A673 (cell line): ENCODE data around the gene CRADD. TPM values are rescaled to one million over a fixed set of nuclear protein-coding genes. Genes with fewer than 3 reads are reported as not detected.

ENCODE experiments used
- BruUV-seq: library from RNA; stranded (reverse); fragments of 400-500 nt; replicated peaks from 2 replicates; lab custom pipeline; 2021; lab: Mats Ljungman, UMichigan
- CTCF ChIA-PET: fragments of 300-600 bp; sonication (Branson Sonifier 250); formaldehyde crosslinking; loops from one replicate; lab custom pipeline; 2022; ENCODE audit warnings: antibody characterized with exemption; lab: Charles Lee
- POLR2A ChIA-PET: fragments of 300-600 bp; sonication (Branson Sonifier 250); formaldehyde crosslinking; loops from one replicate; lab custom pipeline; 2022; ENCODE audit warnings: antibody characterized with exemption; ENCODE audit not compliant: low non-redundant PET; lab: Charles Lee
- DNase-seq: peaks from one replicate; pipeline ENCODE4 v3.0.0-alpha.2; 2015; ENCODE audit warnings: low spot score
- H3K27ac ChIP-seq: fragments of 200-600 bp; sonication (generic); 2 replicates; pipeline ENCODE4 v1.5.1; 2016; ENCODE audit warnings: mixed run types, low read depth, mild to moderate bottlenecking, mixed read lengths, antibody characterized with exemption, low read length; ENCODE audit not compliant: poor library complexity, severe bottlenecking
- H3K27me3 ChIP-seq: fragments of 200-600 bp; sonication (generic); replicated peaks from 2 replicates; pipeline ENCODE4 v1.6.1; 2017; ENCODE audit warnings: mixed run types, low read depth, mild to moderate bottlenecking, mixed read lengths, antibody characterized with exemption, low read length; ENCODE audit not compliant: insufficient read depth, poor library complexity
- H3K36me3 ChIP-seq: fragments of 200-600 bp; sonication (generic); 2 replicates; pipeline ENCODE4 v1.6.1; 2016; ENCODE audit warnings: mixed run types, mild to moderate bottlenecking, mixed read lengths, antibody characterized with exemption, low read length; ENCODE audit not compliant: insufficient read depth, poor library complexity, severe bottlenecking
- H3K4me1 ChIP-seq: fragments of 200-600 bp; sonication (generic); 2 replicates; pipeline ENCODE4 v1.6.1; 2017; ENCODE audit warnings: mixed run types, mild to moderate bottlenecking, mixed read lengths, antibody characterized with exemption, low read length; ENCODE audit not compliant: insufficient read depth, poor library complexity, severe bottlenecking
- H3K4me3 ChIP-seq: fragments of 200-600 bp; sonication (generic); 2 replicates; pipeline ENCODE4 v1.5.1; 2016; ENCODE audit warnings: low read depth, mixed run types, mild to moderate bottlenecking, mixed read lengths, low read length; ENCODE audit not compliant: poor library complexity, severe bottlenecking
- H3K9me3 ChIP-seq: fragments of 200-600 bp; sonication (generic); 2 replicates; pipeline ENCODE4 v1.6.1; 2016; ENCODE audit warnings: mixed run types, low read depth, mild to moderate bottlenecking, mixed read lengths, antibody characterized with exemption, low read length; ENCODE audit not compliant: poor library complexity, severe bottlenecking
- EZH2 ChIP-seq: fragments of 200-600 bp; sonication (generic); IDR thresholded peaks from 2 replicates; pipeline ENCODE4 v1.6.1; 2017; ENCODE audit warnings: borderline replicate concordance, low read depth, mild to moderate bottlenecking, mixed read lengths, antibody characterized with exemption, low read length; ENCODE audit not compliant: poor library complexity, severe bottlenecking
- intact Hi-C: fragments of 100-400 bp; cut with micrococcal nuclease; formaldehyde crosslinking; loops from one replicate; pipeline ENCODE4 v1.10.0; 2022; ENCODE audit not compliant: unreplicated experiment
- total RNA-seq: library from RNA; stranded (reverse); gene quantifications from 2 replicates; pipeline ENCODE4 v1.2.3, GENCODE V29; 2021
- TF ChIP-seq, protein P1 (sequence below): fragments of 300-800, 200-600 bp; sonication (generic); conservative IDR thresholded peaks from 2 replicates; pipeline ENCODE4 v1.5.1; 2017; ENCODE audit warnings: low read depth, mild to moderate bottlenecking, antibody characterized with exemption, low read length, moderate library complexity, mixed read lengths

Gene CRADD
- total RNA-seq, 1 experiment from 2014 or later: 9.1 TPM

GRCh38 chr12:93862424-93862823 lies 185.2 kb downstream of the CRADD start:
- ChIA-PET POLR2A (no interaction called here), CTCF (no interaction called here)
- DNase-seq: no peak
- intact Hi-C loops: no loop called here
- BruUV-seq: no TSS peak
- H3K9me3 ChIP-seq: peaks cover 19% of the 10 kb centered on the region
- H3K27me3 ChIP-seq: no peaks in the 10 kb centered on the region
- no peaks in the 10 kb centered on the region for H3K36me3 ChIP-seq
- no peak overlapping the region for H3K4me3 ChIP-seq
- peaks cover 4% of the 10 kb centered on the region for H3K4me1 ChIP-seq
- TF ChIP-seq EZH2: no peak
- TF ChIP-seq, protein P1, sequence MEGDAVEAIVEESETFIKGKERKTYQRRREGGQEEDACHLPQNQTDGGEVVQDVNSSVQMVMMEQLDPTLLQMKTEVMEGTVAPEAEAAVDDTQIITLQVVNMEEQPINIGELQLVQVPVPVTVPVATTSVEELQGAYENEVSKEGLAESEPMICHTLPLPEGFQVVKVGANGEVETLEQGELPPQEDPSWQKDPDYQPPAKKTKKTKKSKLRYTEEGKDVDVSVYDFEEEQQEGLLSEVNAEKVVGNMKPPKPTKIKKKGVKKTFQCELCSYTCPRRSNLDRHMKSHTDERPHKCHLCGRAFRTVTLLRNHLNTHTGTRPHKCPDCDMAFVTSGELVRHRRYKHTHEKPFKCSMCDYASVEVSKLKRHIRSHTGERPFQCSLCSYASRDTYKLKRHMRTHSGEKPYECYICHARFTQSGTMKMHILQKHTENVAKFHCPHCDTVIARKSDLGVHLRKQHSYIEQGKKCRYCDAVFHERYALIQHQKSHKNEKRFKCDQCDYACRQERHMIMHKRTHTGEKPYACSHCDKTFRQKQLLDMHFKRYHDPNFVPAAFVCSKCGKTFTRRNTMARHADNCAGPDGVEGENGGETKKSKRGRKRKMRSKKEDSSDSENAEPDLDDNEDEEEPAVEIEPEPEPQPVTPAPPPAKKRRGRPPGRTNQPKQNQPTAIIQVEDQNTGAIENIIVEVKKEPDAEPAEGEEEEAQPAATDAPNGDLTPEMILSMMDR: no peak
- H3K27ac ChIP-seq: no peak overlapping the region

GRCh38 chr12:93865751-93866150 lies 188.6 kb downstream of the CRADD start:
- Histone ChIP-seq H3K4me3 (no peak overlapping the region), H3K9me3 (peaks cover 19% of the 10 kb centered on the region), H3K27me3 (no peaks in the 10 kb centered on the region), H3K4me1 (no peaks in the 10 kb centered on the region), H3K36me3 (no peaks in the 10 kb centered on the region), H3K27ac (no peak overlapping the region)
- POLR2A ChIA-PET: no interaction called here
- DNase-seq: no peak
- intact Hi-C loops: no loop called here
- TF ChIP-seq, protein P1: no peak
- TF ChIP-seq EZH2: no peak
- BruUV-seq: no TSS peak
- CTCF ChIA-PET: no interaction called here

DNA sequence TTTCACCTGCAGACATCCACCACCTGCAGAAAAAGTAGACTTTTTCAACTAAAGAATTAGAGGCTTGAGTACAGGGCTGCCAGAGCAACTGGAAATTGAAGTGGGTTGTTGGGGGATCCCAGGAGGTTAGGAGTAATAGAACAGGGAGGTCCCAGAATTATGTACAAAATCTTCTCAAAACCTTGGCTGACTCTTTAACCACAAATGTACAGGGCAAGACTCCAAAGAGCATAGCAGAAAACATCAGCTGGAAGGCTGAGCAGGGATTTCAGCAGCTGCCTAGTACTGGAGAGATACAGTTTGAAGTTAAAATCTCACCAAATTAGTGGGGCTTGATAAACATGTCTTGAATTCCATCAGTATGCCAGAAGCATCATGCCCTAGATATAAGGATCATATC lies 191.6 kb downstream of the CRADD start:
- no TSS peak for BruUV-seq
- DNase-seq: no peak
- Histone ChIP-seq H3K9me3 (peaks cover 35% of the 10 kb centered on the region), H3K36me3 (no peaks in the 10 kb centered on the region), H3K27me3 (no peaks in the 10 kb centered on the region), H3K4me3 (no peak overlapping the region), H3K4me1 (no peaks in the 10 kb centered on the region), H3K27ac (no peak overlapping the region)
- CTCF ChIA-PET: no interaction called here
- no peak for TF ChIP-seq EZH2
- TF ChIP-seq, protein P1: no peak
- intact Hi-C loops: no loop called here
- POLR2A ChIA-PET: no interaction called here
